Lower leg skin (tissue), 4 donors: ENCODE measurements around the gene LYL1. TPM values are rescaled to one million over a fixed set of nuclear protein-coding genes. Genes with fewer than 3 reads are reported as not detected.
A peak's percentile ranks its signal among the peaks of the same experiment; 100 is the strongest.

Experiments
- DNase-seq, 2 donors: peaks; one replicate each; pipeline ENCODE4 v3.0.0-alpha.2; 2019; ENCODE audit warnings: low spot score in 2 of 2
- H3K4me3 ChIP-seq: fragments of 200-600 bp; sonication (generic); 2 replicates; pipeline ENCODE4 v1.5.1; 2017; ENCODE audit warnings: mild to moderate bottlenecking, low read depth; ENCODE audit not compliant: poor library complexity, severe bottlenecking
- POLR2A ChIP-seq, 2 donors: fragments of 450-650 bp; IDR thresholded peaks; one replicate each; pipeline ENCODE4 v1.6.1; 2016 to 2017; ENCODE audit warnings: antibody characterized with exemption in 2 of 2, mild to moderate bottlenecking in 1 of 2, moderate library complexity in 1 of 2
- WGBS, 2 donors: methylation state at CpG; one replicate each; pipeline ENCODE4 v1.1.5; 2018; 5-methylcytosine and 5-hydroxymethylcytosine counted together
- intact Hi-C: fragments of 100-400 bp; cut with DNase I; formaldehyde crosslinking; loops from one replicate; pipeline ENCODE4 v1.15.0; 2023; ENCODE audit warnings: low total_unique reads
- total RNA-seq, 4 donors: library from RNA; depleted of rRNA; stranded (reverse); fragments of >200 nt; gene quantifications; one replicate each; pipeline ENCODE4 v1.1.0, GENCODE V29; 2016
- TF ChIP-seq, protein P1 (sequence below), 3 donors: fragments of 450-650 bp; IDR thresholded peaks; one replicate each; pipeline ENCODE4 v1.5.1; 2016; ENCODE audit warnings: antibody characterized with exemption in 3 of 3, mild to moderate bottlenecking in 3 of 3, moderate library complexity in 2 of 3

The LYL1 gene
- total RNA-seq, 4 donors from 2014 or later, result 4.9 to 8.3 (median 7.0) TPM

- no peak overlapping the region for H3K4me3 ChIP-seq
- intact Hi-C loops, result no loop called here
- WGBS, 2 donors, result 27 to 38% methylated on average over 3 of the region's 3 CpGs
Observed at GRCh38 chr19:13053238-13053637, 49.4 kb downstream of the LYL1 start.

DNA sequence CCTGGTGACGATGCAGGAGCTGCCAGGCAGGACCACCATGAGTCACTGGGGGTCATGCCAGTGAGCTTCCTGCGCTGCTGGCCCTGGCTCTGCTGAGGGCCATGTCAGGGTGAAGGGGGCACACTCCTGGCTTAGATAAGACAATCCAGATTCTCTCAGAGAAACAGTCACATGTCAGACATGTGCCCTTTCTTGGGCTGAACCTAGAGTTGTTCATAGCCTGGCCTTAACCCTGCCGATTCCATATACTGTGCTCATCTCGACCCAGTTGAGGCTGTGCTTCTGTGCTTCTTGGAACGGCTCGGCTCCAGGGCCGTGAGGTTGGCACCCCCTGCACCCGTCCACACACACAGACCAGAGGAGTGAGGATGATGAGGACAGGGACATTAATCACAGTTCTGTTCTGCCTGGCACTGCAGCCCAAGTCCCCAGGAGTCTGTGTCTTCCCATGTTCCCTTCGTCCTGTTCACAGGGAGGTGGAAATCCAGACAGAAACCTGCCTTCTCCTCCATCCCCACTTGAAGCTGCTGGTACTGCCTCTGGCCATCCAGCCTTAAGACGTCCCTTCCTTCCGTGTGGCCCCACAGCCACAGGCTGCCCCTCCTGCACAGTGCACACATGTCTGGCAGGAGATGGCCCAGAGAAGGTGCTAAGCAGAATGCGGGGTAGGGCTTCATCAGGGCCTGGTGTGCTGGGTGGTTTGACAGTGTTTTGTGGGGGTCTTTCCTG, 50.0 kb downstream of the LYL1 start:
- H3K4me3 ChIP-seq, result no peak overlapping the region
- 35 to 48% methylated on average over 12 of the region's 12 CpGs for WGBS, 2 donors
- TF ChIP-seq POLR2A (IDR thresholded peaks at IDR 0.05), result no peak
- TF ChIP-seq, protein P1, sequence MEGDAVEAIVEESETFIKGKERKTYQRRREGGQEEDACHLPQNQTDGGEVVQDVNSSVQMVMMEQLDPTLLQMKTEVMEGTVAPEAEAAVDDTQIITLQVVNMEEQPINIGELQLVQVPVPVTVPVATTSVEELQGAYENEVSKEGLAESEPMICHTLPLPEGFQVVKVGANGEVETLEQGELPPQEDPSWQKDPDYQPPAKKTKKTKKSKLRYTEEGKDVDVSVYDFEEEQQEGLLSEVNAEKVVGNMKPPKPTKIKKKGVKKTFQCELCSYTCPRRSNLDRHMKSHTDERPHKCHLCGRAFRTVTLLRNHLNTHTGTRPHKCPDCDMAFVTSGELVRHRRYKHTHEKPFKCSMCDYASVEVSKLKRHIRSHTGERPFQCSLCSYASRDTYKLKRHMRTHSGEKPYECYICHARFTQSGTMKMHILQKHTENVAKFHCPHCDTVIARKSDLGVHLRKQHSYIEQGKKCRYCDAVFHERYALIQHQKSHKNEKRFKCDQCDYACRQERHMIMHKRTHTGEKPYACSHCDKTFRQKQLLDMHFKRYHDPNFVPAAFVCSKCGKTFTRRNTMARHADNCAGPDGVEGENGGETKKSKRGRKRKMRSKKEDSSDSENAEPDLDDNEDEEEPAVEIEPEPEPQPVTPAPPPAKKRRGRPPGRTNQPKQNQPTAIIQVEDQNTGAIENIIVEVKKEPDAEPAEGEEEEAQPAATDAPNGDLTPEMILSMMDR (IDR thresholded peaks at IDR 0.05), result no peak
- DNase-seq, result no peak
- intact Hi-C loops, result no loop called here

More at GRCh38 chr19:13053238-13053637, 49.4 kb downstream of the LYL1 start:
- no peak for DNase-seq
- TF ChIP-seq, protein P1 (IDR thresholded peaks at IDR 0.05), result no peak
- no peak for TF ChIP-seq POLR2A (IDR thresholded peaks at IDR 0.05)

DNA sequence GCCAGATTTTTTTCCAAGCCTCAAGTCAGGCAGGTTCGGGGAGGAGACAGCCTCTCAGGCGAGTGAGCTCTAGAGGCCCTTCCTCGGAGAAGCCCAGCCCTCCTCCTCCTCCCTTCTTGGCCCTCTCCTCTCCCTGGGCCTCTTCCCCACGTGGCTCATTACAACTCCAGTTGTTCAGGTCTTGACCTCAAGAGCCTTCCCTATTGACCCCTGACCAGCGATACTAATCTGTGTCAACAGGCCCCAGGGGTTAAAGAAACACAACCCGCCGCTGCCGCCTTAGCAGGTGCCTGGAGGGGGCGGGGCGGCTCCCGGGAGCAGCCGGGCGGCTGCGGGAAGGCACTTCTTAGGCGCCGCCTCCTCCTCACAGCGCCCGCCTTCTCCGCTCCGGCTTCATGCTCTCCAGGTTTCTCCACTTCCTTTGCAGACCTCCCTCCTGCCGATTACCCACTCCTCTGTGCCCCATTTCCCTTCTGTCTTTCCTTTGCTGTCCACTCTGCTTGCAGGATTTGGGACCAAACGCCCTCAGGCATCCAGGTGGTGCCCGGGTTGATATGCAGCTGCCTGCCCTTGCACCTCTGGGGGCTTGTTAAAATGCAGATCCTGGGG, 51.0 kb downstream of the LYL1 start:
- 3 to 4% methylated on average over 23 of the region's 23 CpGs for WGBS, 2 donors
- peak in 1 of 2 donors; percentile 92 for DNase-seq
- intact Hi-C loops, result no loop called here
- H3K4me3 ChIP-seq, result no peak overlapping the region
- TF ChIP-seq, protein P1 (IDR thresholded peaks at IDR 0.05), result no peak
- no peak for TF ChIP-seq POLR2A (IDR thresholded peaks at IDR 0.05)

DNA sequence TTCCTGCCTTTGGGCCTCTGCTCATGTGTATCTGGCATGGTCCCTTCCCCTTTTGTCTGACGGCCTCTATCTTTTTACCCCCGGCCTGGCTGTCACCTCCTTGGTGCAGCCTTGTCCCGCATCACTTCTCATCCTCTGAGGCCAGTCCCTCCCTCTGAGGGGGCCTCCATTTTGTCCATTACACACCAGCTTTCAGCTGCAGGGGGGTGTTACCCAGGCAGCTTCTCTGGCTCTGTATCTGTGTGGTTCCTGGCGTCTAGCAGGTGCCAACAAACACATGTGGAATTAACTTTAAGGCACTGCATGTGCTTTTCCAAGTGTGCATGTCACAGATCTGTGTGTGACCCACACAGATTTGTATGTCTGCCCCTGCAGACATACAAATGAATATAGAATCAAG, 52.4 kb downstream of the LYL1 start:
- no peak for TF ChIP-seq POLR2A (IDR thresholded peaks at IDR 0.05)
- TF ChIP-seq, protein P1 (IDR thresholded peaks at IDR 0.05), result no peak
- intact Hi-C loops, result no loop called here
- 45 to 51% methylated on average over 4 of the region's 4 CpGs for WGBS, 2 donors
- no peak overlapping the region for H3K4me3 ChIP-seq
- no peak for DNase-seq

Other genes with a start within 250 kb of the LYL1 start
- gene DNASE2, start 221.4 kb downstream of the LYL1 start, total RNA-seq, result 10 to 100 TPM; 31.8 to 50.6 (median 36.6) TPM
- under 1 TPM in 1 of 4 donors, not detected in 3; 0.13 TPM for gene KLF1, start 215.7 kb downstream of the LYL1 start, total RNA-seq
- gene GCDH, start 211.7 kb downstream of the LYL1 start, total RNA-seq, result 10 to 100 TPM; 19.2 to 39.5 (median 24.6) TPM
- gene SYCE2, start 183.6 kb downstream of the LYL1 start, total RNA-seq, result under 1 TPM in 1 of 4 donors, not detected in 3; 0.26 TPM
- 10 to 100 TPM; 45.9 to 71.4 (median 55.9) TPM for gene FARSA, start 169.1 kb downstream of the LYL1 start, total RNA-seq
- gene CALR, start 164.2 kb downstream of the LYL1 start, total RNA-seq, result 100 to 1,000 TPM; 171 to 350 (median 229) TPM
- 100 to 1,000 TPM; 101 to 128 (median 105) TPM for gene RAD23A, start 157.0 kb downstream of the LYL1 start, total RNA-seq
- gene GADD45GIP1, start 145.6 kb downstream of the LYL1 start, total RNA-seq, result 10 to 100 TPM; 21.8 to 42.3 (median 29.7) TPM
- gene DAND5, start 133.3 kb downstream of the LYL1 start, total RNA-seq, result under 1 TPM in 1 of 4 donors, not detected in 3; 0.32 TPM
- gene NFIX, start 107.4 kb downstream of the LYL1 start, total RNA-seq, result 100 to 1,000 TPM; 119 to 177 (median 136) TPM
- gene TRMT1, start 13.9 kb upstream of the LYL1 start, total RNA-seq, result 10 to 100 TPM; 17.7 to 60.4 (median 32.7) TPM
- 10 to 100 TPM; 21.4 to 46.1 (median 39.8) TPM for gene NACC1, start 15.4 kb upstream of the LYL1 start, total RNA-seq
- gene STX10, start 47.5 kb upstream of the LYL1 start, total RNA-seq, result 100 to 1,000 TPM in 1 of 4 donors, 10 to 100 TPM in 3; 67.8 to 110 (median 78.0) TPM
- 100 to 1,000 TPM; 118 to 146 (median 130) TPM for gene IER2, start 47.6 kb upstream of the LYL1 start, total RNA-seq